Activated CD8-positive, alpha-beta memory T cell treated with anti-CD3 and anti-CD28 coated beads for 36 hours (primary cell): Measurements from ENCODE around the gene EEF1AKMT2. TPM values are rescaled to one million over a fixed set of nuclear protein-coding genes. Genes with fewer than 3 reads are reported as not detected.

Experiments
- CTCF ChIA-PET: fragments of 350-600 bp; sonication (Branson Sonifier 250); formaldehyde crosslinking; loops from one replicate; lab custom pipeline; 2021; ENCODE audit warnings: antibody characterized with exemption; lab: Charles Lee
- POLR2A ChIA-PET: fragments of 350-600 bp; sonication (Branson Sonifier 250); formaldehyde crosslinking; loops from one replicate; lab custom pipeline; 2021; ENCODE audit warnings: antibody characterized with exemption; lab: Charles Lee
- total RNA-seq, 2 experiments: library from RNA; stranded (reverse); gene quantifications; one replicate each; pipeline ENCODE4 v1.2.3, GENCODE V29; 2021

EEF1AKMT2 gene
- total RNA-seq, 2 experiments from 2014 or later = 18.7 to 19.1 TPM

GRCh38 chr10:124741922-124742412 is 49.7 kb downstream of the EEF1AKMT2 start:
- POLR2A ChIA-PET = interaction anchor here (1.1 to 3.0 kb wide), 6 partner anchors 17 to 94 kb away, joined by 4 to 19 read pairs (median 6); no protein-coding TSS in a partner anchor
- CTCF ChIA-PET = interaction anchor here (0.6 to 5.5 kb wide), 29 partner anchors 8 to 211 kb away, joined by 3 to 50 read pairs (median 6); partner anchors contain the start of gene ABRAXAS2

- CTCF ChIA-PET = interaction anchor here (0.6 to 5.5 kb wide), 27 partner anchors 8 to 211 kb away, joined by 3 to 50 read pairs (median 8); partner anchors contain the start of gene ABRAXAS2
- POLR2A ChIA-PET = interaction anchor here (0.8 to 3.0 kb wide), 9 partner anchors 9 to 211 kb away, joined by 3 to 19 read pairs (median 6); no protein-coding TSS in a partner anchor
Measured at GRCh38 chr10:124741281-124741921, 50.3 kb downstream of the EEF1AKMT2 start.

GRCh38 chr10:124740369-124741280 is 51.1 kb downstream of the EEF1AKMT2 start:
- ChIA-PET CTCF (interaction anchor here (0.6 to 5.5 kb wide), 22 partner anchors 9 to 210 kb away, joined by 3 to 50 read pairs (median 8); no protein-coding TSS in a partner anchor), POLR2A (interaction anchor here (0.8 to 3.0 kb wide), 10 partner anchors 8 to 210 kb away, joined by 3 to 19 read pairs (median 6); no protein-coding TSS in a partner anchor)

GRCh38 chr10:124739986-124740368 is 51.7 kb downstream of the EEF1AKMT2 start:
- ChIA-PET CTCF (interaction anchor here (0.6 to 5.5 kb wide), 7 partner anchors 17 to 209 kb away, joined by 3 to 50 read pairs (median 6); no protein-coding TSS in a partner anchor), POLR2A (interaction anchor here (1.6 to 2.2 kb wide), 2 partner anchors 10 to 21 kb away, joined by 5 to 18 read pairs; no protein-coding TSS in a partner anchor)

- CTCF ChIA-PET = interaction anchor here (0.5 to 5.5 kb wide), 6 partner anchors 16 to 159 kb away, joined by 3 to 50 read pairs (median 5); no protein-coding TSS in a partner anchor
- POLR2A ChIA-PET = interaction anchor here (1.6 kb wide), 1 partner anchor 10 kb away, joined by 5 read pairs; no protein-coding TSS in a partner anchor
Measured at GRCh38 chr10:124739119-124739921, 52.4 kb downstream of the EEF1AKMT2 start.

- ChIA-PET CTCF (interaction anchor here (1.4 to 5.5 kb wide), 2 partner anchors 15 to 105 kb away, joined by 6 to 37 read pairs; no protein-coding TSS in a partner anchor), POLR2A (interaction anchor here (0.7 kb wide), 1 partner anchor 762 kb away, joined by 3 read pairs; no protein-coding TSS in a partner anchor)
Measured at GRCh38 chr10:124738441-124738840, 53.2 kb downstream of the EEF1AKMT2 start.

- POLR2A ChIA-PET = interaction anchor here (0.7 kb wide), 1 partner anchor 761 kb away, joined by 3 read pairs; no protein-coding TSS in a partner anchor
- CTCF ChIA-PET = interaction anchor here (0.7 to 5.5 kb wide), 3 partner anchors 14 to 49 kb away, joined by 3 to 37 read pairs (median 4); no protein-coding TSS in a partner anchor
Measured at GRCh38 chr10:124737708-124738107, 54.0 kb downstream of the EEF1AKMT2 start.

- POLR2A ChIA-PET = interaction anchor here (0.6 kb wide), 1 partner anchor 13 kb away, joined by 4 read pairs; no protein-coding TSS in a partner anchor
- CTCF ChIA-PET = interaction anchor here (0.7 to 5.5 kb wide), 3 partner anchors 14 to 48 kb away, joined by 3 to 37 read pairs (median 4); no protein-coding TSS in a partner anchor
Measured at GRCh38 chr10:124737221-124737620, 54.5 kb downstream of the EEF1AKMT2 start.

- ChIA-PET POLR2A (interaction anchor here (0.6 kb wide), 1 partner anchor 13 kb away, joined by 4 read pairs; no protein-coding TSS in a partner anchor), CTCF (interaction anchor here (0.8 to 5.5 kb wide), 3 partner anchors 13 to 48 kb away, joined by 3 to 37 read pairs (median 3); no protein-coding TSS in a partner anchor)
Measured at GRCh38 chr10:124736491-124737136, 55.1 kb downstream of the EEF1AKMT2 start.

GRCh38 chr10:124735491-124736286 is 56.0 kb downstream of the EEF1AKMT2 start:
- ChIA-PET CTCF (interaction anchor here (1.1 kb wide), 1 partner anchor 18 kb away, joined by 3 read pairs; no protein-coding TSS in a partner anchor), POLR2A (interaction anchor here (2.6 kb wide), 1 partner anchor 17 kb away, joined by 27 read pairs; no protein-coding TSS in a partner anchor)

- POLR2A ChIA-PET = interaction anchor here (0.6 to 2.6 kb wide), 7 partner anchors 8 to 226 kb away, joined by 3 to 27 read pairs (median 8); no protein-coding TSS in a partner anchor
- CTCF ChIA-PET = interaction anchor here (0.6 to 2.6 kb wide), 8 partner anchors 8 to 132 kb away, joined by 3 to 14 read pairs (median 9); no protein-coding TSS in a partner anchor
Measured at GRCh38 chr10:124734311-124735166, 57.1 kb downstream of the EEF1AKMT2 start.

GRCh38 chr10:124733571-124734245 is 58.0 kb downstream of the EEF1AKMT2 start:
- CTCF ChIA-PET = interaction anchor here (0.9 to 3.4 kb wide), 12 partner anchors 9 to 114 kb away, joined by 3 to 32 read pairs (median 6); no protein-coding TSS in a partner anchor
- POLR2A ChIA-PET = interaction anchor here (0.6 to 2.6 kb wide), 8 partner anchors 9 to 225 kb away, joined by 3 to 27 read pairs (median 8); no protein-coding TSS in a partner anchor

- ChIA-PET CTCF (interaction anchor here (0.9 to 3.4 kb wide), 10 partner anchors 9 to 114 kb away, joined by 3 to 32 read pairs (median 6); no protein-coding TSS in a partner anchor), POLR2A (interaction anchor here (0.8 to 2.6 kb wide), 9 partner anchors 8 to 84 kb away, joined by 3 to 27 read pairs (median 6); no protein-coding TSS in a partner anchor)
Measured at GRCh38 chr10:124732931-124733570, 58.6 kb downstream of the EEF1AKMT2 start.
